Measurements from ENCODE around the gene ITGA2B. TPM values are rescaled to one million over a fixed set of nuclear protein-coding genes. Genes with fewer than 3 reads are reported as not detected.
A peak's percentile ranks its signal among the peaks of the same experiment; 100 is the strongest.

ITGA2B gene
- total and polyA plus RNA-seq, 2 of the 13 experiments (the other 11 are each of a cell fraction or from before 2014, with no cell fraction given) = 0.38 to 1.1 TPM

- TF ChIP-seq KDM5B (CRISPR knock-in tag; IDR thresholded peaks at IDR 0.05; ENCODE audit: borderline replicate concordance) (no peak; the same call in 1 of the 2 replicates), CBX1 (IDR thresholded peaks at IDR 0.05; ENCODE audit: low read depth) (peak; percentile 85), RBFOX2 (IDR thresholded peaks at IDR 0.05; ENCODE audit: low read depth, low read length) (peak; percentile 87), ZC3H4 (CRISPR knock-in tag; IDR thresholded peaks at IDR 0.05; ENCODE audit: borderline replicate concordance) (no peak), GATAD2A (CRISPR knock-in tag; IDR thresholded peaks at IDR 0.05) (no peak), PAXIP1 (CRISPR knock-in tag; conservative IDR thresholded peaks at IDR 0.05) (no peak), LCORL (IDR thresholded peaks at IDR 0.05) (no peak), LCORL (CRISPR knock-in tag; IDR thresholded peaks at IDR 0.05) (no peak), ZFP41 (CRISPR knock-in tag; IDR thresholded peaks at IDR 0.05; ENCODE audit: borderline replicate concordance) (no peak), MZF1 (CRISPR knock-in tag; IDR thresholded peaks at IDR 0.05; ENCODE audit: borderline replicate concordance) (no peak), CAMTA2 (CRISPR knock-in tag; IDR thresholded peaks at IDR 0.05; ENCODE audit: borderline replicate concordance) (no peak), BRF2 (CRISPR knock-in tag; IDR thresholded peaks at IDR 0.05) (peak; percentile 46; the same call in 1 of the 2 replicates), FOSL1 (CRISPR knock-in tag; IDR thresholded peaks at IDR 0.05; ENCODE audit: borderline replicate concordance) (peak; percentile 6; the same call in 1 of the 2 replicates), ZNF496 (CRISPR knock-in tag; IDR thresholded peaks at IDR 0.05; ENCODE audit: insufficient replicate concordance) (no peak), TOPORS (CRISPR knock-in tag; IDR thresholded peaks at IDR 0.05) (0 out of 2 replicates have a peak, but pooled peaks have one; percentile 51), KLF6 (CRISPR knock-in tag; IDR thresholded peaks at IDR 0.05) (peak; percentile 86), IKZF5 (CRISPR knock-in tag; IDR thresholded peaks at IDR 0.05) (no peak), NR0B2 (CRISPR knock-in tag; IDR thresholded peaks at IDR 0.05) (no peak; the same call in 1 of the 2 replicates), PREB (CRISPR knock-in tag; IDR thresholded peaks at IDR 0.05) (no peak; the same call in 1 of the 2 replicates), CSRNP2 (CRISPR knock-in tag; conservative IDR thresholded peaks at IDR 0.05; ENCODE audit: low read depth) (no peak), REPIN1 (CRISPR knock-in tag; IDR thresholded peaks at IDR 0.05; ENCODE audit: borderline replicate concordance, low read depth) (no peak)
These were observed 64.7 kb downstream of the ITGA2B start, which contains the start of gene SLC25A39 (continued) for GRCh38 chr17:44324571-44325275.
